T-helper 1 cell treated with Interleukin-12 subunit alpha and Interleukin-12 subunit beta and Interleukin-4 antibody, amounts not matched to agents 30 μg/mL and 1 μg/mL, for 36 hours (primary cell): Measurements from ENCODE around the gene VPS11.
"Not testable (repeated sequence)": the region's sequence is repeated elsewhere in the genome, so short reads cannot be mapped to it uniquely, and the experiment has no call there.

ENCODE experiments used
- H3K27ac Mint-ChIP-seq: one replicate; pipeline ENCODE4 v1.8.0; 2021; ENCODE audit warnings: mild to moderate bottlenecking, mixed read lengths
- H3K27me3 Mint-ChIP-seq: one replicate; pipeline ENCODE4 v1.8.0; 2021; ENCODE audit warnings: low read depth, mixed read lengths
- H3K36me3 Mint-ChIP-seq: one replicate; pipeline ENCODE4 v1.8.0; 2021; ENCODE audit warnings: low read depth, mixed read lengths
- H3K4me1 Mint-ChIP-seq: one replicate; pipeline ENCODE4 v1.8.0; 2021; ENCODE audit warnings: low read depth, mixed read lengths
- H3K4me3 Mint-ChIP-seq: one replicate; pipeline ENCODE4 v1.8.0; 2021; ENCODE audit warnings: mild to moderate bottlenecking, moderate library complexity, mixed read lengths
- H3K9me3 Mint-ChIP-seq: one replicate; pipeline ENCODE4 v1.8.0; 2021; ENCODE audit warnings: mixed read lengths

Gene VPS11

GRCh38 chr11:119051440-119052162 is 16.0 kb upstream of the VPS11 start:
- Mint-ChIP-seq H3K4me1 (peaks cover 31% of the 10 kb centered on the region), H3K27ac (peak overlapping the region; percentile 28), H3K36me3 (peaks cover 68% of the 10 kb centered on the region), H3K9me3 (no peaks in the 10 kb centered on the region), H3K4me3 (no peak overlapping the region), H3K27me3 (no peaks in the 10 kb centered on the region)

- Mint-ChIP-seq H3K4me3 (no peak overlapping the region), H3K4me1 (peaks cover 31% of the 10 kb centered on the region), H3K9me3 (no peaks in the 10 kb centered on the region), H3K27me3 (no peaks in the 10 kb centered on the region), H3K36me3 (peaks cover 66% of the 10 kb centered on the region), H3K27ac (no peak overlapping the region)
These were observed 15.3 kb upstream of the VPS11 start for GRCh38 chr11:119052163-119052814.

GRCh38 chr11:119054418-119054817 is 13.2 kb upstream of the VPS11 start:
- Mint-ChIP-seq H3K27me3 (no peaks in the 10 kb centered on the region), H3K27ac (no peak overlapping the region), H3K4me1 (peaks cover 38% of the 10 kb centered on the region), H3K4me3 (peak overlapping the region; percentile 48), H3K9me3 (no peaks in the 10 kb centered on the region), H3K36me3 (peaks cover 52% of the 10 kb centered on the region)

GRCh38 chr11:119055901-119056300 is 11.7 kb upstream of the VPS11 start:
- no peaks in the 10 kb centered on the region for H3K27me3 Mint-ChIP-seq
- H3K4me3 Mint-ChIP-seq = peak overlapping the region; percentile 99
- H3K9me3 Mint-ChIP-seq = no peaks in the 10 kb centered on the region
- H3K27ac Mint-ChIP-seq = peak overlapping the region; percentile 81
- H3K36me3 Mint-ChIP-seq = peaks cover 41% of the 10 kb centered on the region
- H3K4me1 Mint-ChIP-seq = peaks cover 34% of the 10 kb centered on the region

GRCh38 chr11:119056421-119056999 is 11.1 kb upstream of the VPS11 start:
- Mint-ChIP-seq H3K36me3 (peaks cover 35% of the 10 kb centered on the region), H3K9me3 (no peaks in the 10 kb centered on the region), H3K4me1 (peaks cover 32% of the 10 kb centered on the region), H3K27ac (peak overlapping the region; percentile 99), H3K27me3 (no peaks in the 10 kb centered on the region), H3K4me3 (peak overlapping the region; percentile 99)

GRCh38 chr11:119057000-119057769 is 10.4 kb upstream of the VPS11 start, which contains the start of gene HYOU1:
Gene HYOU1, minus strand, starts transcription at chr11:119057205. Its CDS starts 1,045 bp downstream, at chr11:119056160.
- Mint-ChIP-seq H3K27ac (peak within 1 kb of the TSS; percentile 99), H3K4me3 (peak within 1 kb of the TSS; percentile 99), H3K36me3 (peaks cover 31% of the 10 kb centered on the region), H3K4me1 (peaks cover 29% of the 10 kb centered on the region), H3K9me3 (no peaks in the 10 kb centered on the region), H3K27me3 (no peaks in the 10 kb centered on the region)

- peaks cover 17% of the 10 kb centered on the region for H3K36me3 Mint-ChIP-seq
- not testable (repeated sequence) for H3K4me3 Mint-ChIP-seq, H3K27ac Mint-ChIP-seq, H3K9me3 Mint-ChIP-seq, H3K27me3 Mint-ChIP-seq
- H3K4me1 Mint-ChIP-seq = peaks cover 23% of the 10 kb centered on the region
These were observed 8.5 kb upstream of the VPS11 start for GRCh38 chr11:119059128-119059527.

GRCh38 chr11:119061256-119061655 is 6.4 kb upstream of the VPS11 start:
- no peaks in the 10 kb centered on the region for H3K9me3 Mint-ChIP-seq
- H3K27ac Mint-ChIP-seq = no peak overlapping the region

GRCh38 chr11:119062779-119063178 is 4.8 kb upstream of the VPS11 start:
- Mint-ChIP-seq H3K27ac (no peak overlapping the region), H3K36me3 (peaks cover 3% of the 10 kb centered on the region), H3K27me3 (no peaks in the 10 kb centered on the region), H3K4me1 (peaks cover 26% of the 10 kb centered on the region), H3K4me3 (no peak overlapping the region), H3K9me3 (no peaks in the 10 kb centered on the region)

More at GRCh38 chr11:119061256-119061655, 6.4 kb upstream of the VPS11 start:
- H3K27me3 Mint-ChIP-seq = no peaks in the 10 kb centered on the region
- H3K4me1 Mint-ChIP-seq = peaks cover 20% of the 10 kb centered on the region
- peaks cover 5% of the 10 kb centered on the region for H3K36me3 Mint-ChIP-seq
- no peak overlapping the region for H3K4me3 Mint-ChIP-seq

GRCh38 chr11:119065369-119065768 is 2.2 kb upstream of the VPS11 start:
- Mint-ChIP-seq H3K27me3 (no peaks in the 10 kb centered on the region), H3K9me3 (no peaks in the 10 kb centered on the region), H3K36me3 (peaks cover 8% of the 10 kb centered on the region), H3K4me3 (peak overlapping the region; percentile 37), H3K4me1 (peaks cover 30% of the 10 kb centered on the region), H3K27ac (peak overlapping the region; percentile 55)

GRCh38 chr11:119077839-119078238 is 10.2 kb downstream of the VPS11 start:
- Mint-ChIP-seq H3K27me3 (no peaks in the 10 kb centered on the region), H3K9me3 (no peaks in the 10 kb centered on the region), H3K36me3 (peaks cover 49% of the 10 kb centered on the region), H3K27ac (no peak overlapping the region), H3K4me1 (no peaks in the 10 kb centered on the region), H3K4me3 (no peak overlapping the region)

- Mint-ChIP-seq H3K4me1 (no peaks in the 10 kb centered on the region), H3K36me3 (peaks cover 43% of the 10 kb centered on the region), H3K9me3 (no peaks in the 10 kb centered on the region), H3K27ac (no peak overlapping the region), H3K4me3 (no peak overlapping the region), H3K27me3 (no peaks in the 10 kb centered on the region)
These were observed 11.2 kb downstream of the VPS11 start for GRCh38 chr11:119078675-119079420.

- Mint-ChIP-seq H3K27ac (no peak overlapping the region), H3K36me3 (peaks cover 41% of the 10 kb centered on the region), H3K27me3 (no peaks in the 10 kb centered on the region), H3K4me1 (peaks cover 14% of the 10 kb centered on the region), H3K4me3 (no peak overlapping the region), H3K9me3 (no peaks in the 10 kb centered on the region)
These were observed 14.2 kb downstream of the VPS11 start for GRCh38 chr11:119081682-119082260.
